Fibroblast of pulmonary artery (primary cell): ENCODE results near the gene PRDM12.

Source experiments
- DNase-seq: peaks from one replicate; pipeline ENCODE4 v3.0.0-alpha.2; 2010; ENCODE audit warnings: low read depth
- H3K4me3 ChIP-seq: replicated peaks from 2 replicates; pipeline ENCODE4 v1.5.1; 2011; ENCODE audit warnings: low read depth, mild to moderate bottlenecking, control low read depth, low read length, moderate library complexity
- TF ChIP-seq, protein P1 (sequence below): IDR thresholded peaks from 2 replicates; pipeline ENCODE4 v1.5.1; 2011; ENCODE audit warnings: mild to moderate bottlenecking, control low read depth, low read length, inconsistent platforms; ENCODE audit errors: missing control alignments

Gene PRDM12

DNA sequence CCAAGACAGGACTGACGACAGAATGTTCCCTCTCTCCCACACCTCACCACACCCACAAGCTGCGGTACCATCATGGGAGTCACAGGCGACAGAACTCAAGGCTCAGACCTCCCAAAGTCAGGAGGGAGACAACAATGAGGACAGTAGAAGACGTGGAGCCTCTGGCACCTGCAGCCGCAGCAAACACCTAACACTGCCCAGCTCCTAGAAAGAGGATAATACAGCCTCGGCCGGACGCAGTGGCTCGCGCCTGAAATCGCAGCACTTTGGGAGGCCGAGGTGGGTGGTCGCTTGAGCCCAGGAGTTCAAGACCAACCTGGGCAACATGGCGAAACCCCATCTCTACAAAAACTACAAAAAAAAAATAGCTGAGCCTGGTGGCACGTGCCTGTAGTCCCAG, 13.2 kb upstream of the PRDM12 start:
- DNase-seq, result no peak
- TF ChIP-seq, protein P1, sequence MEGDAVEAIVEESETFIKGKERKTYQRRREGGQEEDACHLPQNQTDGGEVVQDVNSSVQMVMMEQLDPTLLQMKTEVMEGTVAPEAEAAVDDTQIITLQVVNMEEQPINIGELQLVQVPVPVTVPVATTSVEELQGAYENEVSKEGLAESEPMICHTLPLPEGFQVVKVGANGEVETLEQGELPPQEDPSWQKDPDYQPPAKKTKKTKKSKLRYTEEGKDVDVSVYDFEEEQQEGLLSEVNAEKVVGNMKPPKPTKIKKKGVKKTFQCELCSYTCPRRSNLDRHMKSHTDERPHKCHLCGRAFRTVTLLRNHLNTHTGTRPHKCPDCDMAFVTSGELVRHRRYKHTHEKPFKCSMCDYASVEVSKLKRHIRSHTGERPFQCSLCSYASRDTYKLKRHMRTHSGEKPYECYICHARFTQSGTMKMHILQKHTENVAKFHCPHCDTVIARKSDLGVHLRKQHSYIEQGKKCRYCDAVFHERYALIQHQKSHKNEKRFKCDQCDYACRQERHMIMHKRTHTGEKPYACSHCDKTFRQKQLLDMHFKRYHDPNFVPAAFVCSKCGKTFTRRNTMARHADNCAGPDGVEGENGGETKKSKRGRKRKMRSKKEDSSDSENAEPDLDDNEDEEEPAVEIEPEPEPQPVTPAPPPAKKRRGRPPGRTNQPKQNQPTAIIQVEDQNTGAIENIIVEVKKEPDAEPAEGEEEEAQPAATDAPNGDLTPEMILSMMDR, result no peak
- H3K4me3 ChIP-seq, result no peak overlapping the region

DNA sequence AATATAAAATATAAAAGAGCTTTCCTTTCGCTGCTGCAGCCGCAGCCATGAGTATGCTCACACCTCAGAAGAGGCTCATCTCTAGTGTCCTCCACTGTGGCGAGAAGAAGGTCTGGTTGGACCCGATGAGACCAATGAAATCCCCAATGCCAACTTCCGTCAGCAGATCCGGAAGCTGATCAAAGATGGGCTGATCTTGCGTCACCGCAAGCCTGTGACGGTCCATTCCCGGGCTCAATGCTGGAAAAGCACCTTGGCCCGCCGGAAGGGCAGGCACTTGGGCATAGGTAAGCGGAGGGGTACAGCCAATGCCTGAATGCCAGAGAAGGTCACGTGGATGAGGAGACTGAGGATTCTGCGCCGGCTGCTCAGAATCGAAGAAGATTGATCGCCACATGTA, 12.6 kb upstream of the PRDM12 start:
- TF ChIP-seq, protein P1, result no peak

DNA sequence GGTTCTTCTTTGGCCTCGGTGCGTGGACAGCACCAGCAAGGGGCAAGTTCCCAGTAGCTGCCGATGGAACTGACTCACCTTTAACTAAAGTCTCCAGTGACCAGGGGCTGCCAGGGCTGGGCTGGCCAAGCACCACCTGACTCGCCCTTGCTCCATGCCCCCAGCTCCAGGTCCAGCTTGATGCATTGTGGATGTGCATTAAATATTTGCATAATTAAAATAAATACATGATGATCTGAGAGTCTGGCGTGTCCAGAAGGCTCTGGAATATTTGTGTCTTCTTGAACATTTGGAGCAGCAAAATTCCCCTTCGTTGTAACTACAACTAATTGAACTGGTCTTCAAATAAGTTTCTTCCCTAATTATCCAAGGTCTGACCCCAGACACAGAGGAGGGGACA, 9.5 kb upstream of the PRDM12 start:
- DNase-seq, result no peak
- TF ChIP-seq, protein P1, result no peak

More for the DNA sequence above, 12.6 kb upstream of the PRDM12 start:
- DNase-seq, result no peak
- no peak overlapping the region for H3K4me3 ChIP-seq

DNA sequence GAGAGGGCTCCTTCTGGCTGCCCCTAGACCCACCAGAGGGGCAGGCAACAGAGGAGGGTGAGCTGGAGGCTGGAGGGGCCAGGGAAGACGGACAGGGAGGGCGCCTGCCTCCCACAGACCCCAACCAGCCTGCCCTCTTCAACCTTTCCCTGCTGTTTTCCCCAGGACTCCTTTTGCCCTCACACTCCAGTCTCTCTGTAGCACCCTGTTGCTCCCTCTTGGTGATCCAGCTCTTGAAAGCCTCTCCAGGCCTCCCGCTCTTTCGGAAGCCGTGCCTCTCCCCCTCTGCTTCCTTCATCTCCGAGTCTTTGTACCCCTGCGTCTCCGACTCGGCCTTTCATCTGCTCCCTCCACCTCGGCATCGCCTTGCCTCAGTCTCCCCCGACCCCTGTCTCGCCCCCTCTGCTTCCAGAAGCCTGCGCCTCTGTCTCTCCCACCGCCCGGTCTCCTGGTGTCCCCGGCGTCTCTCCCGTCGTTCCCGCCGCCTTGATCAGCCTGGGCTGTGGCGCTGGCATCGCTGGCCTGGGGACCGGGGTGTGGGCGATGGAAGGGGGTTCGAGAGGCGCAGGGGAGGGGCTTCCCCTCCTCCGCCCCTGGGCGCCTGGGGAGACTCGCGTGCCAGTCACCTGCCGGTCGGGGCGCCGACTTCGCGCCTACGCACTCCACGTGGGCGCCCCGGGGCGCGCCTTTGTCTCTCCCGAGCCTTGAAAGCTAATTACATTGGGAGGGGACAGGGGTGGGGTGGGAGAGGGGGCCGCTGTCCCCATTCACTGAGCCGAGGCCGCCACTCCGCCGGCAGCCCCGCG, 5.3 kb upstream of the PRDM12 start:
- TF ChIP-seq, protein P1, result no peak
- H3K4me3 ChIP-seq, result no peak overlapping the region

More for the DNA sequence above, 9.5 kb upstream of the PRDM12 start:
- no peak overlapping the region for H3K4me3 ChIP-seq

DNA sequence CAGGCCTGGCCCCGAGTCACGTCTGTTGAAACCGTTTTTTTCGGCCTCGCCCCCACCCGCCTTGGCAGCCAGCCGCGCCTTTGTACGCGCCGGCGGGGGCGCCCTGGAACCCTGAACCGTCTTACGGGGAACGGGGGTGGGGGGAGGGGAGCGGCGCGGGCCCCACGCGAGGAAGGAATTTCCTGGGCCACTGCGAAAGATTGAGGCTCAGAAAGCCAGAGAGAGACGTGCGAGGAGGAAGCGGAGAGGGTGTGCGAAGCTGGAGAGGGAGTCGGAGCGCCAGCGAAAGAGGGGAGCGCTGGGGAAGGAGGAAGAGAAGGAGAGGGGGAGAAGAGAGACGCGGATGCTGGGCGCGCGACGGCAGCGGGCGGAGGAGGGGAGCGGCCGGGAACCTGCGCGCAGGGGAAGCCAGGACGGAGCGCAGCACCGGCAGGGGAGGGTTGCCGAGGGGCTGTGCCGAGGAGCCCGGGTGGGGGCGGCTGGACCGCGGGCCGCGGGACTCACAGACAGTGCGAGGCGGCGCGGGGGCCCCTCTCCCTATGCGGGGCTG, 4.6 kb upstream of the PRDM12 start:
- no peak for DNase-seq
- no peak overlapping the region for H3K4me3 ChIP-seq
- TF ChIP-seq, protein P1, result no peak

More for the DNA sequence above, 5.3 kb upstream of the PRDM12 start:
- no peak for DNase-seq

DNA sequence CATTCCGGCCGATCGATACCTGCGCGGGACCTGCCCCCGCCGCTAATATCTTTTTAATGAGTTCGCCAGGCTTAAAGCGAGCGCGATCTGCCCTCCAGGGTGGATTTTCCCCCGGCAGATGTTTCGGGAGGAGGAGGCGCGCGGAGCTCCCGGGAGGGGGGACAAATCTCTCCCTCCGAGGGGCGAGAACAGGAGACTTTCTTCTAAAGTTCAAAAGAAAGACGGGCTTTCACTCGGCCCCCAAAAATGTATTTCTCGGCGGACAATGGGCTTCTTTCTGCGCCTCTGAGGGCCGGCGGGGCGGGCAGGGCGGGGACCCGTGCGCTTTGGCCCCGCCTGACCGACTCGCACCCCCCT, 4.1 kb upstream of the PRDM12 start:
- DNase-seq, result no peak
- TF ChIP-seq, protein P1, result no peak
- no peak overlapping the region for H3K4me3 ChIP-seq
